Natural killer cell (primary cell): ENCODE measurements around the gene RHAG. TPM values are rescaled to one million over a fixed set of nuclear protein-coding genes. Genes with fewer than 3 reads are reported as not detected.
A peak's percentile ranks its signal among the peaks of the same experiment; 100 is the strongest.
"Not testable (repeated sequence)": the region's sequence is repeated elsewhere in the genome, so short reads cannot be mapped to it uniquely, and the experiment has no call there.

Source experiments
- ATAC-seq, 3 donors: fragments of 150-1000 bp in 2 of 3; fragments of 200-7000 bp in 1 of 3; cut with Tn5 transposase; 1 replicate in 1 of 3; 2 replicates in 2 of 3; pipeline ENCODE4 v1.10.0; 2021; ENCODE audit warnings: mild to moderate bottlenecking in 2 of 3, moderate library complexity in 2 of 3
- DNase-seq, 2 donors: peaks; one replicate each; pipeline versions ENCODE4 v3.0.0 to v3.0.0-alpha.2; 2013 to 2021; ENCODE audit warnings: mixed read lengths in 1 of 2
- H3K27ac ChIP-seq: one replicate; pipeline ENCODE4 v1.5.1; 2013; ENCODE audit warnings: mild to moderate bottlenecking, low read length
- H3K27me3 ChIP-seq: one replicate; pipeline ENCODE4 v1.6.1; 2013; ENCODE audit warnings: low read length; ENCODE audit not compliant: control insufficient read depth, insufficient read depth
- H3K36me3 ChIP-seq: one replicate; pipeline ENCODE4 v1.6.1; 2013; ENCODE audit warnings: low read length; ENCODE audit not compliant: control insufficient read depth, insufficient read depth
- H3K4me1 ChIP-seq: one replicate; pipeline ENCODE4 v1.6.1; 2013; ENCODE audit warnings: low read length; ENCODE audit not compliant: control insufficient read depth, insufficient read depth
- H3K4me3 ChIP-seq: one replicate; pipeline ENCODE4 v1.5.1; 2013; ENCODE audit warnings: low read length
- H3K9me3 ChIP-seq: one replicate; pipeline ENCODE4 v1.6.1; 2013; ENCODE audit warnings: low read length; ENCODE audit not compliant: control insufficient read depth, insufficient read depth
- H3K27ac Mint-ChIP-seq, 2 donors: one replicate each; pipeline ENCODE4 v1.8.0; 2022; ENCODE audit warnings: mild to moderate bottlenecking in 2 of 2, mixed read lengths in 2 of 2, moderate library complexity in 1 of 2
- H3K27me3 Mint-ChIP-seq, 2 donors: one replicate each; pipeline ENCODE4 v1.8.0; 2022; ENCODE audit warnings: low read depth in 2 of 2, mixed read lengths in 2 of 2
- H3K36me3 Mint-ChIP-seq: one replicate; pipeline ENCODE4 v1.8.0; 2022; ENCODE audit warnings: mixed read lengths
- H3K4me1 Mint-ChIP-seq, 2 donors: one replicate each; pipeline ENCODE4 v1.8.0; 2022; ENCODE audit warnings: mixed read lengths in 2 of 2
- H3K4me3 Mint-ChIP-seq: one replicate; pipeline ENCODE4 v1.8.0; 2022; ENCODE audit warnings: mild to moderate bottlenecking, moderate library complexity, mixed read lengths
- H3K9me3 Mint-ChIP-seq, 2 donors: one replicate each; pipeline ENCODE4 v1.8.0; 2022; ENCODE audit warnings: mixed read lengths in 2 of 2
- WGBS: methylation state at CpG from one replicate; pipeline ENCODE4 v1.1.7; 2013; ENCODE audit warnings: missing lambda C conversion rate; ENCODE audit not compliant: insufficient coverage; 5-methylcytosine and 5-hydroxymethylcytosine counted together
- intact Hi-C: fragments of 100-400 bp; cut with micrococcal nuclease; formaldehyde crosslinking; loops from one replicate; pipeline ENCODE4 v1.14.2; 2022
- total RNA-seq, 4 donors: library from RNA; stranded (reverse); fragments of 120-200 nt in 1 of 4; gene quantifications; one replicate each; pipeline versions ENCODE4 v1.2.3 to v1.2.4, GENCODE V29; 2013 to 2022
- TF ChIP-seq, protein P1 (sequence below): fragments of 200-600 bp; IDR thresholded peaks from one replicate; pipeline ENCODE4 v1.8.0; 2022; ENCODE audit warnings: antibody characterized with exemption

RHAG gene
- total RNA-seq, 3 donors from 2014 or later (not counting 1 experiment from before 2014, with no cell fraction given), result not detected

DNA sequence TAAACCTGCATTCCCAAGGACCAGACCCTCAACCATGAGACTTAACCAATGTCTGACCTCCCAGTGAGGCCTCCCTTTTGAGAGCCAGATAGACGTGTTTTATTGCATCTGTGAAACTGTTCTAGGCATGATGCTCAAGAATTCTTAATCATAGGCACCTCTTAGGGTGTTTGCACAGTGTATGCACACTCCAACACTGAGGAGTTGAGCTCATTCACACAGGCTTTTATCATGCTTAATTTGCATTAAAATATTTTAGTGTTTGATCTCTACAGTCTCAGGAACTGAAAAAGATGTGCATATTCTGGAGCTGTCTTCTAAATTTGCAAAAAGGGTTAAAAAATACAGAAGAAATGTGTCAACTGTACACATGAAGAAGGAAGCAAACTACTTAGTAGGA lies 27.4 kb downstream of the RHAG start:
- Histone ChIP-seq H3K36me3 (no peaks in the 10 kb centered on the region), H3K27me3 (no peaks in the 10 kb centered on the region), H3K4me3 (no peak overlapping the region), H3K4me1 (no peaks in the 10 kb centered on the region), H3K27ac (no peak overlapping the region), H3K9me3 (no peaks in the 10 kb centered on the region)
- Mint-ChIP-seq H3K4me1 (no peaks in the 10 kb centered on the region), H3K9me3 (no peaks in the 10 kb centered on the region), H3K27me3 (no peaks in the 10 kb centered on the region), H3K36me3 (no peaks in the 10 kb centered on the region), H3K4me3 (no peak overlapping the region), H3K27ac (no peak overlapping the region)
- no peak for ATAC-seq
- 77% methylated on average over 1 of the region's 1 CpG for WGBS
- intact Hi-C loops, result no loop called here
- no peak for DNase-seq
- TF ChIP-seq, protein P1, sequence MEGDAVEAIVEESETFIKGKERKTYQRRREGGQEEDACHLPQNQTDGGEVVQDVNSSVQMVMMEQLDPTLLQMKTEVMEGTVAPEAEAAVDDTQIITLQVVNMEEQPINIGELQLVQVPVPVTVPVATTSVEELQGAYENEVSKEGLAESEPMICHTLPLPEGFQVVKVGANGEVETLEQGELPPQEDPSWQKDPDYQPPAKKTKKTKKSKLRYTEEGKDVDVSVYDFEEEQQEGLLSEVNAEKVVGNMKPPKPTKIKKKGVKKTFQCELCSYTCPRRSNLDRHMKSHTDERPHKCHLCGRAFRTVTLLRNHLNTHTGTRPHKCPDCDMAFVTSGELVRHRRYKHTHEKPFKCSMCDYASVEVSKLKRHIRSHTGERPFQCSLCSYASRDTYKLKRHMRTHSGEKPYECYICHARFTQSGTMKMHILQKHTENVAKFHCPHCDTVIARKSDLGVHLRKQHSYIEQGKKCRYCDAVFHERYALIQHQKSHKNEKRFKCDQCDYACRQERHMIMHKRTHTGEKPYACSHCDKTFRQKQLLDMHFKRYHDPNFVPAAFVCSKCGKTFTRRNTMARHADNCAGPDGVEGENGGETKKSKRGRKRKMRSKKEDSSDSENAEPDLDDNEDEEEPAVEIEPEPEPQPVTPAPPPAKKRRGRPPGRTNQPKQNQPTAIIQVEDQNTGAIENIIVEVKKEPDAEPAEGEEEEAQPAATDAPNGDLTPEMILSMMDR, result no peak

DNA sequence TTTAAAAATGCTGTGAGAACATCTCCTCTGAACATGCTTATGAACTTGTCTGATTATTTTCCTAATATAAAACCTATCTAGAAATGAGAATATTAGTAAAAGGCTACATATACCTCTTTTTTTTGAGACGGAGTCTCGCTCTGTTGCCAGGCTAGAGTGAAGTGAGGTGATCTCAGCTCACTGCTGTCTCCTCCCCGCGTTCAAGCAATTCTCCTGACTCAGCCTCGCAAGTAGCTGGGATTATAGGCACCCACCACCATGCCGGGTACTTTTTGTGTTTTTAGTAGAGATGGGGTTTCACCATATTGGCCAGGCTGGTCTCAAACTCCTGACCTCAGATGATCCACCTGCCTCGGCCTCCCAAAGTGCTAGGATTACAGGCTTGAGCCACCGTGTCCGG lies 28.4 kb downstream of the RHAG start:
- H3K9me3 Mint-ChIP-seq, H3K4me1 Mint-ChIP-seq, H3K27ac Mint-ChIP-seq, H3K9me3 ChIP-seq, H3K27ac ChIP-seq, H3K4me3 ChIP-seq, intact Hi-C loops, H3K36me3 Mint-ChIP-seq, DNase-seq, H3K4me1 ChIP-seq, H3K4me3 Mint-ChIP-seq, H3K27me3 Mint-ChIP-seq, H3K36me3 ChIP-seq, ATAC-seq, H3K27me3 ChIP-seq: not testable (repeated sequence)
- 87% methylated on average over 9 of the region's 9 CpGs for WGBS

DNA sequence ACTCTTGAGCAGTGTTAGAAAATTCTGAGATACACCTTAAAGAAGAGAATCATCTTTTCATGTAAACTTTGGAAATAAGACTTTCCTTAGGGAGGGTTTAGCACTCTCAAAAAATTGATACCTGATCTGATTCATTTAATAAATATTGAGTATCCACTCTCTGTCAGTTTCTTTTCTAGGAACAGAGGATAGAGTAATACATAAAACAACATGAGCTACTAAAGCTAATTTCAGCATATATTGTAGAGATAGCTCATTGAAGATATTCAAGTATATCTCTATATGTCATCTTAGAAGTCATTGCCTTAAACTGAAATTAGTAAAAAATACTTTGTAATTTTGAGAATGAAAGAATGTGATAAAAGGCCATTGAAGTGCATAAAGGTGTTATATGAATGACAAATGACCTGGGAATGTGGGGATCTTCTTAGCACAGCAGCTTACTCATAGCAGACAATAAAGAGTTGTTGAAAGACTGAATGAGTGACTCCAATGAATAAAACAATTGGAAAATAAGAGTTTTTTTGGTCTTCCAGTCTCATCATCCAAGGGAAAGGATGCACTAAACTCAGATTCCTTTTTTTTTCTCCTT lies 29.2 kb downstream of the RHAG start:
- Histone ChIP-seq H3K9me3 (no peaks in the 10 kb centered on the region), H3K36me3 (no peaks in the 10 kb centered on the region), H3K4me3 (no peak overlapping the region), H3K4me1 (no peaks in the 10 kb centered on the region), H3K27me3 (no peaks in the 10 kb centered on the region), H3K27ac (no peak overlapping the region)
- H3K4me3 Mint-ChIP-seq, result no peak overlapping the region
- H3K4me1 Mint-ChIP-seq, result no peaks in the 10 kb centered on the region
- no peaks in the 10 kb centered on the region for H3K27me3 Mint-ChIP-seq
- intact Hi-C loops, result no loop called here
- H3K27ac Mint-ChIP-seq, result no peak overlapping the region
- DNase-seq (no peak), ATAC-seq (no peak)
- H3K9me3 Mint-ChIP-seq, result no peaks in the 10 kb centered on the region
- TF ChIP-seq, protein P1, result no peak
- H3K36me3 Mint-ChIP-seq, result no peaks in the 10 kb centered on the region

DNA sequence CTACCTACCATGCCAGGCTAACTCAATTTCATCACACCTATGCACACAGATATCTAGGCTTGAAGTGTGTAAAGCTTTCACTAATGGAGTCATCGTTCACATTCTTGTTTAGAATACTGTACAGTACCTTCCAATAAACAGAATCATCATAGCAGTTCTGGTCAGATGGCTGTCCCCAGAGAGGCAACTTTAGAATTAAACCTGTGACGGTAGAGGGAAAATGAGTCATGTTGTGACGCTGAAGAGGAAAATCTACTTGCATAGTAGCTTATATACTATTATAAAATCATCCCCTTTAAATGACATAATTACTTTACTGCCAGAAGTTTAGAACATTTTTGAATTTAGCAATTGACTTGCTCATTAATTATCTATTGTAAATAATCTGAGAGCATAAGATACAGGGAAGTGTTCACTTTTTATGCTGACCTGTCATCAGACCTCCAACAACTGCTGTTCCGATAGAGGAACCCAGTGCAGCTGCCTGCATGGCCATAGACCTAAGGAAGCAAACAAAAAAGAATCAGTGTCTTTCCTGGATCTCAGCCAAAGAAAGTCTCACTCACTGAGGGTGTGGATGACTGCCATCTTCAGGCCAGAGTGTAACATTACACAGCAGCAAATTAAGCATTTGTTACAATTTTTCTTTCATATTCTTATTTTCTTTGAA lies 29.8 kb downstream of the RHAG start:
- Histone ChIP-seq H3K27me3 (no peaks in the 10 kb centered on the region), H3K27ac (no peak overlapping the region), H3K36me3 (no peaks in the 10 kb centered on the region), H3K9me3 (no peaks in the 10 kb centered on the region), H3K4me1 (no peaks in the 10 kb centered on the region), H3K4me3 (no peak overlapping the region)
- TF ChIP-seq, protein P1, result peak; percentile 21
- Mint-ChIP-seq H3K36me3 (no peaks in the 10 kb centered on the region), H3K27ac (no peak overlapping the region), H3K4me1 (no peaks in the 10 kb centered on the region), H3K27me3 (no peaks in the 10 kb centered on the region), H3K4me3 (no peak overlapping the region), H3K9me3 (no peaks in the 10 kb centered on the region)
- DNase-seq (peak in 1 of 2 donors; percentile 56), ATAC-seq (peak in 1 of 3 donors; percentile 39)
- intact Hi-C loops, result no loop called here
- WGBS, result 44% methylated on average over 2 of the region's 4 CpGs

DNA sequence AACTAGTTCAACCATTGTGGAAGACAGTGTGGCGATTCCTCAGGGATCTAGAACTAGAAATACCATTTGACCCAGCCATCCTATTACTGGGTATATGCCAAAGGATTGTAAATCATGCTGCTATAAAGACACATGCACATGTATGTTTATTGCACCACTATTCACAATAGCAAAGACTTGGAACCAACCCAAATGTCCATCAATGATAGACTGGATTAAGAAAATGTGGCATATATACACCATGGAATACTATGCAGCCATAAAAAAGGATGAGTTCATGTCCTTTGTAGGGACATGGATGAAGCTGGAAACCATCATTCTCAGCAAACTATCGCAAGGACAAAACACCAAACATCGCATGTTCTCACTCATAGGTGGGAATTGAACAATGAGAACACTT lies 32.6 kb downstream of the RHAG start:
- H3K9me3 ChIP-seq, H3K27ac ChIP-seq, DNase-seq, ATAC-seq, H3K36me3 Mint-ChIP-seq, H3K9me3 Mint-ChIP-seq, H3K27me3 Mint-ChIP-seq, H3K27me3 ChIP-seq, H3K4me1 Mint-ChIP-seq, H3K36me3 ChIP-seq, H3K4me3 Mint-ChIP-seq, H3K27ac Mint-ChIP-seq, intact Hi-C loops, H3K4me1 ChIP-seq, H3K4me3 ChIP-seq: not testable (repeated sequence)
- no CpG with 5 or more reads among the region's 3 CpGs for WGBS

DNA sequence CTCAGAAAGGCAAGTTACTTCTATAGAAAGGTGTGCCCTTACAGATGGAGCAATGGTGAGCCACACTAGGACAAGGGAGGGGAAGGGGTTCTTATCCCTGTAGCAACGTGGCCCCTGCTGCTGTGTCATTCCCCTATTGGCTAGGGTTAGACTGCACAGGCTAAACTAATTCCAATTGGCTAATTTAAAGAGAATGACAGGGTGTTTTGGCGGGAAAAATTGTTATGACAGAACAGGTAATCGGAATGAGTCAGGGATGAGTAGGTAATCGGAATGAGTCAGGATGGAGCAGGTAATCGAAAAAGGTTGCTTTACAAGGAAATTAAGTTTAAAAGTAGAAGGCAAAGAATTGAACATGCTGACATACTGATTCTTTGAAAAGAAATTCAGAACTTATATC lies 49.4 kb downstream of the RHAG start:
- H3K4me3 Mint-ChIP-seq, H3K9me3 Mint-ChIP-seq, H3K36me3 ChIP-seq, H3K4me3 ChIP-seq, H3K27ac ChIP-seq, H3K4me1 Mint-ChIP-seq, H3K27me3 ChIP-seq, H3K27ac Mint-ChIP-seq, intact Hi-C loops, DNase-seq, H3K4me1 ChIP-seq, H3K9me3 ChIP-seq, H3K36me3 Mint-ChIP-seq, H3K27me3 Mint-ChIP-seq, ATAC-seq: not testable (repeated sequence)
- 85% methylated on average over 5 of the region's 5 CpGs for WGBS
